HG03342 (cell line): ENCODE measurements around the gene HBG2.
A peak's percentile ranks its signal among the peaks of the same experiment; 100 is the strongest.
"Not testable (repeated sequence)": the region's sequence is repeated elsewhere in the genome, so short reads cannot be mapped to it uniquely, and the experiment has no call there.

Source experiments
- ATAC-seq: cut with Tn5 transposase; IDR thresholded peaks from one replicate; pipeline ENCODE4 v1.9.1; 2021; ENCODE audit warnings: mild to moderate bottlenecking, moderate library complexity; ENCODE audit not compliant: unreplicated experiment

Gene HBG2

GRCh38 chr11:5254646-5255413, at the start of gene HBG2:
TSS of gene HBG2 (minus strand) at chr11:5254781. CDS start at chr11:5254728, 53 bp downstream.
- not testable (repeated sequence) for ATAC-seq

GRCh38 chr11:5304046-5304445, 49.5 kb upstream of the HBG2 start:
- no peak for ATAC-seq

GRCh38 chr11:5303626-5304025, 49.0 kb upstream of the HBG2 start:
- ATAC-seq = no peak

- no peak for ATAC-seq
Observed at GRCh38 chr11:5301846-5302245, 47.3 kb upstream of the HBG2 start, which contains the start of gene OR51B4. TSS of gene OR51B4 (minus strand) at chr11:5301946. CDS start at chr11:5301946, 0 bp downstream.

- ATAC-seq = no peak
Observed at GRCh38 chr11:5300251-5300650, 45.7 kb upstream of the HBG2 start.

GRCh38 chr11:5298451-5298850, 43.9 kb upstream of the HBG2 start:
- no peak for ATAC-seq

- no peak for ATAC-seq
Observed at GRCh38 chr11:5297721-5298323, 43.2 kb upstream of the HBG2 start.

- ATAC-seq = not testable (repeated sequence)
Observed at GRCh38 chr11:5294342-5294995, 39.9 kb upstream of the HBG2 start.

GRCh38 chr11:5293028-5293427, 38.4 kb upstream of the HBG2 start:
- no peak for ATAC-seq

GRCh38 chr11:5291207-5291838, 36.7 kb upstream of the HBG2 start:
- peak; percentile 97 for ATAC-seq

GRCh38 chr11:5290106-5290505, 35.5 kb upstream of the HBG2 start:
- no peak for ATAC-seq

GRCh38 chr11:5289696-5290095, 35.1 kb upstream of the HBG2 start:
- no peak for ATAC-seq

- ATAC-seq = no peak
Observed at GRCh38 chr11:5288906-5289550, 34.4 kb upstream of the HBG2 start.

- no peak for ATAC-seq
Observed at GRCh38 chr11:5288108-5288905, 33.7 kb upstream of the HBG2 start.

GRCh38 chr11:5286901-5287300, 32.3 kb upstream of the HBG2 start:
- ATAC-seq = no peak

GRCh38 chr11:5286351-5286750, 31.8 kb upstream of the HBG2 start:
- ATAC-seq = no peak

- no peak for ATAC-seq
Observed at GRCh38 chr11:5285703-5286340, 31.2 kb upstream of the HBG2 start.

- no peak for ATAC-seq
Observed at GRCh38 chr11:5284637-5285036, 30.1 kb upstream of the HBG2 start.

- no peak for ATAC-seq
Observed at GRCh38 chr11:5283882-5284281, 29.3 kb upstream of the HBG2 start.

- no peak for ATAC-seq
Observed at GRCh38 chr11:5283086-5283485, 28.5 kb upstream of the HBG2 start.
